HG02798 (cell line): ENCODE data around the gene MTG1.
"Not testable (repeated sequence)": the region's sequence is repeated elsewhere in the genome, so short reads cannot be mapped to it uniquely, and the experiment has no call there.

Experiments used
- ATAC-seq: cut with Tn5 transposase; IDR thresholded peaks from one replicate; pipeline ENCODE4 v1.9.1; 2021; ENCODE audit warnings: mild to moderate bottlenecking; ENCODE audit not compliant: unreplicated experiment, poor library complexity

MTG1 gene

GRCh38 chr10:133358162-133358924, 35.6 kb upstream of the MTG1 start:
- no peak for ATAC-seq

GRCh38 chr10:133358925-133359310, 35.0 kb upstream of the MTG1 start:
- no peak for ATAC-seq

- no peak for ATAC-seq
These were observed 34.4 kb upstream of the MTG1 start for GRCh38 chr10:133359554-133359971.

GRCh38 chr10:133359972-133360610, 33.9 kb upstream of the MTG1 start:
- ATAC-seq = no peak

GRCh38 chr10:133361227-133361626, 32.7 kb upstream of the MTG1 start:
- ATAC-seq = no peak

- ATAC-seq = no peak
These were observed 32.0 kb upstream of the MTG1 start for GRCh38 chr10:133361773-133362441.

GRCh38 chr10:133362846-133363245, 31.1 kb upstream of the MTG1 start:
- no peak for ATAC-seq

GRCh38 chr10:133364645-133365431, 29.1 kb upstream of the MTG1 start:
- ATAC-seq = no peak

- no peak for ATAC-seq
These were observed 28.4 kb upstream of the MTG1 start for GRCh38 chr10:133365461-133366129.

- ATAC-seq = no peak
These were observed 27.9 kb upstream of the MTG1 start for GRCh38 chr10:133366130-133366478.

GRCh38 chr10:133366751-133367150, 27.2 kb upstream of the MTG1 start:
- ATAC-seq = no peak

GRCh38 chr10:133367461-133367860, 26.5 kb upstream of the MTG1 start:
- not testable (repeated sequence) for ATAC-seq

- ATAC-seq = no peak
These were observed 25.8 kb upstream of the MTG1 start for GRCh38 chr10:133368153-133368552.

- ATAC-seq = no peak
These were observed 23.7 kb upstream of the MTG1 start for GRCh38 chr10:133370030-133370786.

GRCh38 chr10:133372507-133372906, 21.4 kb upstream of the MTG1 start:
- no peak for ATAC-seq

- peak; percentile 97 for ATAC-seq
These were observed 20.5 kb upstream of the MTG1 start, which contains the start of gene ECHS1 for GRCh38 chr10:133373174-133374090. ECHS1 (minus strand) TSS chr10:133373354; CDS start chr10:133373333, 21 bp downstream.

GRCh38 chr10:133375357-133376115, 18.4 kb upstream of the MTG1 start:
- no peak for ATAC-seq

GRCh38 chr10:133376183-133376582, 17.8 kb upstream of the MTG1 start:
- not testable (repeated sequence) for ATAC-seq
